Keratinocyte (primary cell): ENCODE results near the gene GPR139. TPM values are rescaled to one million over a fixed set of nuclear protein-coding genes. Genes with fewer than 3 reads are reported as not detected.

ENCODE experiments used
- DNase-seq: peaks from one replicate; pipeline ENCODE4 v3.0.0-alpha.2; 2011; ENCODE audit warnings: low read depth, missing footprints, low spot score
- FAIRE-seq: peaks from 2 replicates; lab custom pipeline; 2011; peaks lifted over from hg19 to GRCh38; lab: Jason Lieb, UNC
- H2AFZ ChIP-seq: 2 replicates; pipeline ENCODE4 v1.6.0; 2012; ENCODE audit warnings: low read length, control low read depth, inconsistent platforms; ENCODE audit not compliant: control insufficient read depth
- H3K27ac ChIP-seq: 2 replicates; pipeline ENCODE4 v1.5.1; 2011; ENCODE audit warnings: low read length; ENCODE audit not compliant: control insufficient read depth, insufficient read depth
- H3K27me3 ChIP-seq: 3 replicates; pipeline ENCODE4 v1.6.0; 2011; ENCODE audit warnings: low read length; ENCODE audit not compliant: control insufficient read depth, insufficient read depth; ENCODE audit errors: extremely low read depth
- H3K36me3 ChIP-seq, 2 experiments: 2 replicates in 1 of 2; 3 replicates in 1 of 2; pipeline ENCODE4 v1.5.1; 2011; ENCODE audit warnings: low read length in 2 of 2, mild to moderate bottlenecking in 1 of 2; ENCODE audit not compliant: control insufficient read depth in 2 of 2, insufficient read depth in 2 of 2; ENCODE audit errors: extremely low read depth in 1 of 2
- H3K4me1 ChIP-seq: 3 replicates; pipeline ENCODE4 v1.5.1; 2011; ENCODE audit warnings: low read length; ENCODE audit not compliant: control insufficient read depth, insufficient read depth; ENCODE audit errors: extremely low read depth
- H3K4me2 ChIP-seq: 3 replicates; pipeline ENCODE4 v1.6.0; 2011; ENCODE audit warnings: low read depth, low read length; ENCODE audit not compliant: control insufficient read depth, insufficient read depth; ENCODE audit errors: extremely low read depth
- H3K4me3 ChIP-seq, 3 experiments: fragments of 200-600 bp in 1 of 3; sonication (generic) in 1 of 3; 2 replicates in 2 of 3; 3 replicates in 1 of 3; pipeline ENCODE4 v1.5.1; 2011 to 2016; ENCODE audit warnings: low read length in 3 of 3, mild to moderate bottlenecking in 3 of 3, control low read depth in 2 of 3, inconsistent platforms in 1 of 3, low read depth in 1 of 3, mixed read lengths in 1 of 3, mixed run types in 1 of 3, moderate library complexity in 1 of 3; ENCODE audit not compliant: control insufficient read depth in 2 of 3, insufficient read depth in 2 of 3; ENCODE audit errors: extremely low read depth in 1 of 3
- H3K79me2 ChIP-seq: 2 replicates; pipeline ENCODE4 v1.6.0; 2012; ENCODE audit warnings: low read length; ENCODE audit not compliant: control insufficient read depth, insufficient read depth
- H3K9ac ChIP-seq: 3 replicates; pipeline ENCODE4 v1.6.0; 2011; ENCODE audit warnings: low read length; ENCODE audit not compliant: control insufficient read depth, insufficient read depth; ENCODE audit errors: extremely low read depth
- H3K9me1 ChIP-seq: 3 replicates; pipeline ENCODE4 v1.6.0; 2011; ENCODE audit warnings: low read length; ENCODE audit not compliant: control insufficient read depth, insufficient read depth; ENCODE audit errors: extremely low read depth
- H3K9me3 ChIP-seq: 2 replicates; pipeline ENCODE4 v1.5.1; 2012; ENCODE audit warnings: low read depth, low read length; ENCODE audit not compliant: control insufficient read depth
- H4K20me1 ChIP-seq: 3 replicates; pipeline ENCODE4 v1.6.0; 2011; ENCODE audit warnings: low read length; ENCODE audit not compliant: control insufficient read depth, insufficient read depth; ENCODE audit errors: extremely low read depth
- CTCF ChIP-seq, 3 experiments: IDR thresholded peaks in 1 of 3; conservative IDR thresholded peaks in 1 of 3; optimal IDR thresholded peaks in 1 of 3; 2 replicates in 2 of 3; 3 replicates in 1 of 3; pipeline versions ENCODE3 to v1.5.1; 2011; ENCODE audit warnings: low read length in 3 of 3, mild to moderate bottlenecking in 3 of 3, moderate library complexity in 2 of 3, control low read depth in 1 of 3, inconsistent platforms in 1 of 3; ENCODE audit not compliant: insufficient read depth in 2 of 3; ENCODE audit errors: extremely low read depth in 1 of 3
- EZH2 ChIP-seq: IDR thresholded peaks from one replicate; pipeline ENCODE4 v1.6.1; 2012; ENCODE audit warnings: inconsistent platforms, mild to moderate bottlenecking, low read length, moderate library complexity
- dilution Hi-C: fragments of 300-500 bp; cut with MboI; formaldehyde crosslinking; loops from one replicate; pipeline ENCODE4 v1.7.0; 2020; ENCODE audit warnings: low sequenced_read_pairs; ENCODE audit not compliant: extremely low pct_ligation_motif_present
- polyA plus RNA-seq, 5 experiments: library from polyadenylated mRNA; depleted of rRNA in 3 of 5; stranded (reverse) in 3 of 5; stranded (forward) in 1 of 5; unstranded in 1 of 5; fragments of >200 nt; gene quantifications; 1 replicate in 1 of 5; 2 replicates in 3 of 5; 3 replicates in 1 of 5; pipeline versions ENCODE4 v1.2.1 to v1.2.3, GENCODE V29; 2011 to 2012; ENCODE audit warnings: missing spikeins in 2 of 5, low read depth in 1 of 5, low replicate concordance in 1 of 5

GPR139 gene
- polyA plus RNA-seq, 1 donor (not counting 4 experiments of a cell fraction or from before 2014, with no cell fraction given): not detected

- Histone ChIP-seq H3K4me1 (no peaks in the 10 kb centered on the region), H3K27ac (no peak overlapping the region), H3K4me3 (no peak overlapping the region), H3K9me1 (no peaks in the 10 kb centered on the region), H3K9ac (no peak overlapping the region), H3K36me3 (no peaks in the 10 kb centered on the region), H2AFZ (no peak overlapping the region), H4K20me1 (no peaks in the 10 kb centered on the region), H3K4me2 (no peak overlapping the region), H3K9me3 (no peaks in the 10 kb centered on the region), H3K79me2 (no peaks in the 10 kb centered on the region), H3K27me3 (no peaks in the 10 kb centered on the region)
- DNase-seq (no peak), FAIRE-seq (no peak)
- TF ChIP-seq CTCF (optimal IDR thresholded peaks at IDR 0.05 in 1 of 3, IDR thresholded peaks at IDR 0.05 in 1 of 3, conservative IDR thresholded peaks at IDR 0.05 in 1 of 3; ENCODE audit: extremely low read depth in 1 of 3, insufficient read depth in 2 of 3, low read length in 3 of 3) (no peak), EZH2 (no peak)
- dilution Hi-C loops: no loop called here
Measured at GRCh38 chr16:20045886-20046285, 27.8 kb downstream of the GPR139 start.

DNA sequence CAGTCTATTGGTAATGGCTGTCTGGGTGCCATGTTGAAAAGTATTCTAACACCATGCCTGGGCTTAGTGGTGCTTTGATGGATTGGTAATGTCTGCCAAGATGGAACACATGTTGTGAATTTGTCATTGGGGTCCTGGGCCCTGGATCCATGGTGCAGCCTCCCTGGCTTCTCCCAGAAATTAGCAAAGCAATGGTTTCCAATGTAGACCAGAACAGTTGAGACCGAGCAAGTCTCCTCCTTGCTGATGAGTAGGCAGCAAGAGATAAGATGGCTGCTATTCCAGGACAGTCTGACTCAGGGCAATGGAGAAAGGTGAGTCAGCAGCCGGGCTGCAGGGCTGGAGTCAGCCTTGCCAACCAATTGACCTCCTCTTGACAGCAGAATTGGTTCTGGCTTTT, 30.8 kb downstream of the GPR139 start:
- dilution Hi-C loops: no loop called here
- no peak overlapping the region for H3K9ac ChIP-seq
- no peaks in the 10 kb centered on the region for H3K27me3 ChIP-seq
- no peaks in the 10 kb centered on the region for H3K4me1 ChIP-seq
- no peaks in the 10 kb centered on the region for H4K20me1 ChIP-seq
- no peak for DNase-seq
- H3K9me3 ChIP-seq: no peaks in the 10 kb centered on the region
- H3K79me2 ChIP-seq: no peaks in the 10 kb centered on the region
- no peak overlapping the region for H3K4me3 ChIP-seq
- no peak overlapping the region for H2AFZ ChIP-seq
- H3K36me3 ChIP-seq: no peaks in the 10 kb centered on the region
- FAIRE-seq: no peak
- no peak for TF ChIP-seq CTCF (optimal IDR thresholded peaks at IDR 0.05 in 1 of 3, IDR thresholded peaks at IDR 0.05 in 1 of 3, conservative IDR thresholded peaks at IDR 0.05 in 1 of 3; ENCODE audit: extremely low read depth in 1 of 3, insufficient read depth in 2 of 3, low read length in 3 of 3)
- no peak for TF ChIP-seq EZH2
- H3K4me2 ChIP-seq: no peak overlapping the region
- H3K27ac ChIP-seq: no peak overlapping the region
- no peaks in the 10 kb centered on the region for H3K9me1 ChIP-seq
